Measurements from ENCODE around the gene ADGRE3.

The ADGRE3 gene

DNA sequence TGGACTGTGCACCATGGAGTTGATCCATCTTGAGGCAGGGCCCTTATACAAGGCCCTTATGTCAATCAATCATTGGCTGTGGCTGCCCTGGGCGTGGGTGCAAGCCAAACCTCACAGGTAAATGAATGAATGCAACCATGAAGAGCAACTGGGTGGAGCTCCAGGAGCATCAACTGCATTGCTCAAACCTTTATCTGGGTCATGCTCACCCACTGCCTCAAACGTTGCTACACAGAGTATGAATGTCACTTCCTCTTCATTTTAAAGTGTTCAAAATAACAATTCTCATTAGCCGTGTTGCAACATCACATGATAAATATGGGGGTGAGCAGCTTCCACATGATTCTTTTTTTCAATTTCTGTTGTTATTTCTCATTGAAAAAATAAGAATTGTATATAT is 8.8 kb upstream of the ADGRE3 start:
- no peak for FAIRE-seq
- DNase-seq (ENCODE audit: insufficient read length, low spot score): no peak

GRCh38 chr19:14682084-14682483 is 7.4 kb upstream of the ADGRE3 start:
- FAIRE-seq (no peak), DNase-seq (ENCODE audit: insufficient read length, low spot score) (no peak)
- no peak for TF ChIP-seq POLR2A (IDR thresholded peaks at IDR 0.05; ENCODE audit: low read depth, low read length)

More for the DNA sequence above, 8.8 kb upstream of the ADGRE3 start:
- TF ChIP-seq POLR2A (IDR thresholded peaks at IDR 0.05; ENCODE audit: low read depth, low read length): no peak

DNA sequence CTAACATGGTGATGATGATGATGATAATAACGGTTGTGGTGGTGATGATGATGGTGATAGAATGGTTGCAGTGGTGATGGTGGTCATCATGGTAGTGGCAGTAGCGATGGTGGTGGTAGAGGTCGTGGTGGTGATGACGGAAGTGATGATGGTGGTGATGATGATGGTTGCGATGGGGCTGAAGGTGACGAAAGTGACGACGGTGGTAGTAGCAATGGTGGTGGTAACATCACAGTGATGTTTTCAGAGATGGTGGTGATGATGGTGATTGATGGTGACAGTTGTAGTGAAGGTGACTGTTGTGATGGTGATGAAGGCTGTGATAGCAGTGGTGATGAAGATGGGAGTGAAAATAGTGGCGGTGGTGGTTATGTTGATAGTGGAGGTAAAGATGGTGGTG is 3.6 kb upstream of the ADGRE3 start:
- no peak for FAIRE-seq
- DNase-seq (ENCODE audit: insufficient read length, low spot score): no peak
- no peak for TF ChIP-seq POLR2A (IDR thresholded peaks at IDR 0.05; ENCODE audit: low read depth, low read length)

- no peak for FAIRE-seq
- TF ChIP-seq POLR2A (IDR thresholded peaks at IDR 0.05; ENCODE audit: low read depth, low read length): no peak
- DNase-seq (ENCODE audit: insufficient read length, low spot score): no peak
Measured at GRCh38 chr19:14677464-14677863, 2.8 kb upstream of the ADGRE3 start.

DNA sequence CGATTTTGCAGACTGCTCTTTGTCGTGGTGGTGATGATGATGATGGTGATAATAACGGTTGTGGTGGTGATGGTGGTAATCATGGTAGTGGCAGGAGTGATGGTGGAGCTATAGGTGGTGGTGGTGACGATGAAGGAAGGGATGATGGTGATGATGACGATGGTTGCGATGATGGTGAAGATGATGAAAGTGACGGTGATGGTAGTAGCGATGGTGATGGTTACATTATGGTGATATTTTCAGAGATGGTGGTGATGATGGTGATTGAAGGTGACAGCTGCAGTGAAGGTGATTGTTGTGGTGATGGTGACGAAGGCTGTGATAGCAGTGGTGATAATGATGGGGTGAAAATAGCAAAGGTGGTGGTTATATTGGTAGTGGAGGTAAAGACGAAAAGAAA is 2.1 kb upstream of the ADGRE3 start:
- DNase-seq (ENCODE audit: insufficient read length, low spot score) (no peak), FAIRE-seq (no peak)
- TF ChIP-seq POLR2A (IDR thresholded peaks at IDR 0.05; ENCODE audit: low read depth, low read length): no peak

DNA sequence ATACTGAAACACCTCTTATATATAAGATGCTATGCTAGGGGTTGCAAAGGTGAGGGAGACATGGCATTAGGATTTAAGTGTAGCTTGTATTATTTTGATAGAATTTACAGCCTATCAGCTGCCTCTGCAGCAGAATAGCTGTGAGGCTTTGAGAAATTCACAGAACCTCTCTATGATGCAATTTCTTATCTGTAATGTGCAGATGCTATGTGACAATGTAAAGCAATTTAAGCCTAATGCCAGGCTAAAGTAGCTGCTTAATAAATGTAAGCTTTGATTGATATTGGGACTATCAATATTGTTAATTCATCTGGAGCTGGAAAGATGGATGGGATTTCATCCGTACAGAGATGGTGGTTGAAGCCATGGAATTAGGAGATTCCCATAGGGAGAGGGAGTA is 1.6 kb downstream of the ADGRE3 start:
- DNase-seq (ENCODE audit: insufficient read length, low spot score): no peak
- TF ChIP-seq POLR2A (IDR thresholded peaks at IDR 0.05; ENCODE audit: low read depth, low read length): no peak
- FAIRE-seq: no peak

DNA sequence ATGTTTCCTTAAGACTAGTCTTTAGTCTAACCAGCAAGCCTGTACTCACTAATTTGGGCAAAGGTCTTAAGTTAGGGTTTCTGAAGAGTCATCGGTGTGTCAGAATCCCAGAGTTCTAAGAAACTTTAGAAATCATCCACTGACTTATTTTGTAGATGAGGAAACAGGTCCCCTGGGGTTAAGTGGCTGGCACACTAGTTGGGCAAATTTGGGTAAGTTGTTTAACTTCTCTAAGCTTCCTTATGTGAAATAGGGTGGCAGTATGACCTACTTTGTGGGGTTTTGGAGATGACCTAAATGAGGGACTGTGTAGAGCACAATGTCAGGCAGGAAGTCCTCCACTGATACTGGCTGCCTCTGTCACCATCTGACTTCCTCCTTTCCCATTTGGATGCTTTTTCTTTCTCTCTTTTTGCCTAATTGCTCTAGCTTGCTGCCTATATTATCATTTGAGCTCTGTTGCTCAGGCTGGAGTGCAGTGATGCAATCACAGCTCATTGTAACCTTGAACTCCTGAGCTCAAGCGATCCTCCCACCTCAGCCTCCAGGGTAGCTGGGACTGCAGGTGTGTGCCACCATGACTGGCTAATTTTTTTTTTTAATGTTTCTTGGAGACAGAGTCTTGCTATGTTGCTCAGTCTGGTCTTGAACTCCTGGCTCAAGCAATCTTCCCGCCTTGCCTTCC is 2.3 kb downstream of the ADGRE3 start:
- DNase-seq (ENCODE audit: insufficient read length, low spot score) (no peak), FAIRE-seq (no peak)
- TF ChIP-seq POLR2A (IDR thresholded peaks at IDR 0.05; ENCODE audit: low read depth, low read length): no peak

GRCh38 chr19:14670408-14670807 is 4.2 kb downstream of the ADGRE3 start:
- no peak for DNase-seq (ENCODE audit: insufficient read length, low spot score)
- FAIRE-seq: no peak
- no peak for TF ChIP-seq POLR2A (IDR thresholded peaks at IDR 0.05; ENCODE audit: low read depth, low read length)

DNA sequence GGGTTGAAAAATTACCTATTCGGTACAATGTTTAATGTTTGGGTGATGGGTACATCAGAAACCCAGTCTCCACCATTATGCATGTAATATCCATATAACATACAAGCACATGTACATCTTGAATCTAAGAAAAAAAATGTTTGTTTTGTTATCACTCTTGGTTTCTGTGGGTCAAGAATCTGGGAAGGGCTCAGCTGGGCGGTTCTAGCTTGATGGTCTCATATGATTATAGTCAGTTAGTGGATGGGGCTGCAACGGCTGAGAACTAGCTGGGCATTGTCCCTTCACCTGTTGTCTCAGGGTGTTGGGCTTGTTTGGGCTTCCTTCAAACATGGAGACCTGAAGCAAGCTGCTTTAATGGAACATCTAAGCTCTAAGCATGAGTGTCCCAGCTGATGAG is 4.7 kb downstream of the ADGRE3 start:
- no peak for DNase-seq (ENCODE audit: insufficient read length, low spot score)
- FAIRE-seq: no peak
- TF ChIP-seq POLR2A (IDR thresholded peaks at IDR 0.05; ENCODE audit: low read depth, low read length): no peak

DNA sequence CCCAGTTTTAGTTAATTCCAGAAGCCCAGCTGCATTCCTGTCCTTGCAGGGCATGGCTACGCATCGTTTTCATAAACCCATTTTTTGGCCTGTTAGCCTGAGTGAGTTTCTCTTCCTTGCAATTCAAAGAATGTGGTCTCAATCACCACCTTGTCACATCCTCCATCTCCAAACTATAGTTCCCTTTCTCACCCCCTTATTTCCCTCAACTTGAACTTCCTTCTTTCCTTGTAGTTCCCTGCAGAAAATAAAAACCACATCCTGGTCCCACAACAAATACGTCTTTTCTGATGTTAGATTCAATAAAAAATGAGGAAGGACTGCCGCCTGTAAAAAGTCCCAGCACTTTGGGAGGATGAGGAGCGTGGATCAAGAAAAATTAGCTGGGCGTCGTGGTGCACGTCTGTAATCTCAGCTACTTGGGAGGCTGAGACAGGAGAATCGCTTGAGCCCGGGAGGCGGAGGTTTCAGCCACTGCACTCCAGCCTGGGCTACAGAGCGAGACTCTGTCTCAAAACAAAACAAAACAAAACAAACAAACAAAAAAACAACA is 13.2 kb downstream of the ADGRE3 start:
- no peak for TF ChIP-seq POLR2A (IDR thresholded peaks at IDR 0.05; ENCODE audit: low read depth, low read length)
- FAIRE-seq (no peak), DNase-seq (ENCODE audit: insufficient read length, low spot score) (no peak)

DNA sequence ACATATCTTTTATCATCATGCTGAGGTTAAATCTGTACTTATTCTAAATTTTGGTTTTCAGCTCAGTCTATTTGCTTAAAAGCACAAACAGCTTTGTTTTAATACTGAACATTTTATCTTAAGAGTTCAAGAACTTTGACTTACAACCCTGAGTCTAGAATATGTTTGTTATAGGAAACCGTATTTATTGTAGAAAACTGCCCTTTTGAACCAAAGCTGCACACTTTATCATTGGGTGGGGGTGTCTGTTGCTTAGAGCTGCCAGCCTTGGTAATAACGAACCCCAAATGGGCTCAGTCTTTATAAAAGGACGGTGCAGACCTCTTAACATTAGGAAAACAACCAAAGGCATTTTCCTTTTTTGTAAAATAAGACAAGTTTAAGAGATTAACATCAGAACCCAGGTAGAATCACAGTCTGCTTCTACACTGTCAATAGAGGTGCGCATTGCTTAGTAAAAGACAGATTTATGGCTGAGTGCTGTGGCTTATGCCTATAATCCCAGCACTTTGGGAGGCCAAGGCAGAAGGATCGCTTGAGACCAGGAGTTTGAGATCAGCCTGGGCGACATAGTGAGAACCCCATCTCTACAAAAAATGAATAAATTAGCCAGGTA is 14.7 kb downstream of the ADGRE3 start:
- DNase-seq (ENCODE audit: insufficient read length, low spot score): no peak
- FAIRE-seq: no peak
- no peak for TF ChIP-seq POLR2A (IDR thresholded peaks at IDR 0.05; ENCODE audit: low read depth, low read length)

GRCh38 chr19:14655726-14656125 is 18.9 kb downstream of the ADGRE3 start:
- no peak for TF ChIP-seq POLR2A (IDR thresholded peaks at IDR 0.05; ENCODE audit: low read depth, low read length)
- FAIRE-seq: no peak
- DNase-seq (ENCODE audit: insufficient read length, low spot score): no peak

DNA sequence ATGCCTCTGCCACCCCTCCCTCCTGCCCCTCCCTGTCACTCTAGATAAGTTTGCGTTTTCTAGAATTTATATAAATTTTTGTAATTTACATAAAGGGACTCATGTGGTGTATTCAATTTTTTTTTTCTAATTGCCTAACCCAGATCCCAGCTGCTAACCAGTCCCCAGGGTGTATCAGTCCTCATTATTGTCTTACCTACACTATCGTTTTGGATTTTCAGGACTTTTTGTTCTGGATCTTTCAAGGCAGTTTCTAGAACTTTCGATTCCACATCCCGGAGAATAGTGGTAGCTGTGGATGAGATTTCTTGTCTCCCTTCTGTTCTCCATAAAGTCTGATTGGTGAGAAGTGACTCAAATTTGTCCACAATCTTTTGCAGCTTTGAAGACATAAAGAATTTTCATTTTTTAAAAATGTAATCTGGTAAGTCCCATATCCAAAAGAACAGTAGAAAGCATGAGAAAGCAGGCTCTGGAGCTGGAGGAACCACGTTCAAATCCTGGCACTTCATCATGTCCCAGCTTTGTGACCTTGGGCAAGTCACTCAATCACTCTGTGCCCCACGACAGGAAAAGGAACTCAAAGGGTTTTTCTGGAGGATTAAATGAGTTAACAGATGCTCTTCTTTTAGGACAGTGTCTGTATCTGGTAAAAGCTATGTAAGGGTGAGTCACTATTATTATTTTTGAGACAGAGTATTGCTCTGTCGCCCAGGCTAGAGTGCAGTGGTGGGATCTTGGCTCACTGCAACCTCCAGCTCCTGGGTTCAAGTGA is 19.7 kb downstream of the ADGRE3 start:
- DNase-seq (ENCODE audit: insufficient read length, low spot score) (no peak), FAIRE-seq (no peak)
- TF ChIP-seq POLR2A (IDR thresholded peaks at IDR 0.05; ENCODE audit: low read depth, low read length): no peak

DNA sequence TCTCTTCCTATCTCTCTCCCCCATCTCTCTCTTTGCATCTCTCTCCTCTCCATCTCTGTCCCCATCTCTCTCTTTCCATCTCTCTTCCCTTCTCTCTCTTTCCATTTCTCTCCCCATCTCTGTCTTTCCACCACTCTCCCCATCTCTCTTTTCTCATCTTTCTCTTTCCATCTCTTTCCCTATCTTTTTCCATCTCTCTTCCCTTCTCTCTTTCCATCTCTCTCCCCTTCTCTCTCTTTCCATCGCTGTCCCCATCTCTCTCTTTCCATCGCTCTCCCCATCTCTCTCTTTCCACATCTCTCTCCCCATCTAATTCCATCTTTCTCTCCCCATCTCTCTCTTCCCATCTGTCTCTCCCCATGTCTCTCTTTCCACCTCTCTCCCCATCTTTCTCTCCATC is 24.5 kb downstream of the ADGRE3 start:
- no peak for TF ChIP-seq POLR2A (IDR thresholded peaks at IDR 0.05; ENCODE audit: low read depth, low read length)
- FAIRE-seq: no peak
- DNase-seq (ENCODE audit: insufficient read length, low spot score): no peak
